Non-pigmented ciliary epithelial cell (primary cell): ENCODE measurements around the gene PCDH1.

Source experiments
- DNase-seq: peaks from one replicate; pipeline ENCODE4 v3.0.0-alpha.2; 2010; ENCODE audit warnings: low read depth

PCDH1 gene

DNA sequence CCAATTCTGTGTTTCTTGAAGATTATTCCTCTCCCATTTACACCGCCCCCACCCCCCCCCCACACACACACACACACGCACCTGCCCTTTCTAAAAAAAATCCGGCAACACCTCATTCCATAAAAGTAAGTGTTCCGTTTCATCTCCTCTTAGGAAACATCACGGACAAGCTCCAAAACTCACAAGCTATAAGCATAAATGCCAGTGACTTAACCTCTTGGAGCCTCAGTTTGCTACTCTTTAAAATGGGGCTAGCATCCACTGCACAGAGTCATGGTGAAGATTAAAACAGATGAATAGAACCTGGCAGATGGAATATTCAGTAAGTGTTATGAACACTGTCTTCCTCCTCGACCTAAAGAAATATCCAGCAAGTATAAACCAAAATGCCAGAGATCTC is 70.5 kb downstream of the PCDH1 start:
- no peak for DNase-seq

DNA sequence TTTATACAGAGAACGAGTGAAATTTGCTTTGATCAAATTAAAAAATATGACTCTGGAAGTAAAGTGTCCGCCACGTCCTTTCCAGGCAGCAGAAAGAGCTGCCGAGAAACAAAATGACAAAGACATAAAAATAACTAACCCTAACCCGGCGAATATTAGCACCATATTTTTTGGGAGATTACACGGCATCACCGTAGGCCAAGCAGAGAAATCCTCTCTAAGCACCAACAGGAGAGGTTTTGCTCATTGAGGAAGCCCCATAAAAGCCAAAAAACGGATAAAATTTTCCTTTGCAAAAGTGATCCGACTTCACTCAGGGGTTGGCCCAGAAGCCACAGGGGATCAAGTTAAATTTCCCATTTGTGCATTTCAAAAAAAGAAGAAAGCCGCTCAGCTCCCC is 70.9 kb downstream of the PCDH1 start:
- DNase-seq = no peak

DNA sequence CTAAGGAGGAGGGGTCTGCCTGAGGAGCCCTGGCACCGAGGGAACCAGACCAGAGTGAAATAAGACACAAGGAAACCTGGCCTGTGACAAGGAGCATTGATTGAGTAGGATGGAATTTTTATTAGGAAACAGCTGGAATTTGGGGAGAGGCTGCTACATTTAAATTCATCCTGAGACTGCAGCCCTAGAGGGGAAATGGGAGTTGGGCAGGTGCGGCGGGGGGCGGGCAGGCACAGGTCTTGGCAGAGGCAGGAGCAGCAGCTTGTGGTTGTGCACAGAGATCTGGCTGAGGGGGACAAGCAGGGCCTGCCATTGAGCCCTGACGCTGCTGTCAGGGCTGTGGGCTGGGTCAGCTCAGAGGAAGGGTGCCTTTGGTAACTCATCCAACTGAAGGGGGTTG is 71.6 kb downstream of the PCDH1 start:
- no peak for DNase-seq

DNA sequence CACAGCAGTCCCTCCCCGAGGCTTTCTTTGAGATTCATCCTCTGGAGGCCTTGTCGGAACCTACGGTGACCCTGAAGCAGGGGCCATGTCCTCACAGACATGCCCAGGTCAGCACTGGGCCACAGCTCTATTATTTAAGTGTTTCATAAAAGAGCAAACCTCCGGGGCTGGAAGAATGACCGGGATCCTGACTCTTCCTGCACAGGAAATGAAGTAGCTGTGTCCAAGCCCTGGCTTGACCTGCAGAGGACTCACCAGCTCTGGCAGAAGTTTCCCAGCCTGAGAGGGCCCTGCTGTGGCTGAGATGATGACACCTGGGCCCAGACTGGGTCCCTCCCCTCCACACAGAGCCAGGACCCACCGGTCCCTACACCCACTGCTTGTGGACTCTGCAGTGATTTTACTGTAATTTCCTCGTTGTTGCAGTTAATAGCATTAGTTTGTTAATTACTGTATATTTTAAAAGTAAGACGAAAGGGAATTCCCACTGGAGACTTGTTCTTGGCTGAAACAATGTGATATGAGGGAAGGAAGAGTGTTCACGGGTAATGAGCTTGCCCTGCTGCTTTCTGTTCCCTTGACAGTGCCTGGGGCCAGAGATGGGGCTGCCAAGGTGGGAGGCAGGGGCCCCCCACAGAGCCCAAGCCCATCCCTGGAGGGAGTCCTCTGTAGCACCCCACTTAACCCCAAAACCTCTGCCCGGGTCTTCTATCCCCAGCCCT is 72.2 kb downstream of the PCDH1 start:
- DNase-seq = no peak

DNA sequence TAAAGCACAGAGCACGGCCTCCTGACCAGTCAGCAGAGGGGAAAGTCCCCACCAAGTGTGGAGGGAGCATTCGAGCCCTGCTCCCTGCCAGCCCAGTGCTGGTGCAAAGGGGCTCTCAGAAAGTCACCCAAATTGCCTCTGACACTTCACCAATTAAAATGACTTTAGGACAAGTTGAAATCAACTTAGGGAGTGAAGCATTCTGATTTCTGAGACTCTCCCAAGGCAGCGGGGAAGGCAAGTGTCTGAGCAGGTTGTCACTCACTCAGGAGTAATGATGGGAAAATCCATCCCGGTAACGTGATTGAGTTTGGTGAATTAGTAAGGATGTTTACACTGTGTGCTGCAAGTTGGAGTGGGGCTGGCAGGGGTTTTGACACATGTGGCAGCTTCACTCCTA is 73.7 kb downstream of the PCDH1 start:
- no peak for DNase-seq
